AG09319 (cell line): ENCODE data around the gene BLM.
A peak's percentile ranks its signal among the peaks of the same experiment; 100 is the strongest.
"Not testable (repeated sequence)": the region's sequence is repeated elsewhere in the genome, so short reads cannot be mapped to it uniquely, and the experiment has no call there.

Source experiments
- DNase-seq: peaks from one replicate; pipeline ENCODE4 v3.0.0-alpha.2; 2010; ENCODE audit warnings: low read depth; ENCODE audit errors: extremely low read depth
- TF ChIP-seq, protein P1 (sequence below): IDR thresholded peaks from 2 replicates; pipeline ENCODE4 v1.5.1; 2011; ENCODE audit warnings: low read depth, mild to moderate bottlenecking, inconsistent platforms, low read length, moderate library complexity

BLM gene

DNA sequence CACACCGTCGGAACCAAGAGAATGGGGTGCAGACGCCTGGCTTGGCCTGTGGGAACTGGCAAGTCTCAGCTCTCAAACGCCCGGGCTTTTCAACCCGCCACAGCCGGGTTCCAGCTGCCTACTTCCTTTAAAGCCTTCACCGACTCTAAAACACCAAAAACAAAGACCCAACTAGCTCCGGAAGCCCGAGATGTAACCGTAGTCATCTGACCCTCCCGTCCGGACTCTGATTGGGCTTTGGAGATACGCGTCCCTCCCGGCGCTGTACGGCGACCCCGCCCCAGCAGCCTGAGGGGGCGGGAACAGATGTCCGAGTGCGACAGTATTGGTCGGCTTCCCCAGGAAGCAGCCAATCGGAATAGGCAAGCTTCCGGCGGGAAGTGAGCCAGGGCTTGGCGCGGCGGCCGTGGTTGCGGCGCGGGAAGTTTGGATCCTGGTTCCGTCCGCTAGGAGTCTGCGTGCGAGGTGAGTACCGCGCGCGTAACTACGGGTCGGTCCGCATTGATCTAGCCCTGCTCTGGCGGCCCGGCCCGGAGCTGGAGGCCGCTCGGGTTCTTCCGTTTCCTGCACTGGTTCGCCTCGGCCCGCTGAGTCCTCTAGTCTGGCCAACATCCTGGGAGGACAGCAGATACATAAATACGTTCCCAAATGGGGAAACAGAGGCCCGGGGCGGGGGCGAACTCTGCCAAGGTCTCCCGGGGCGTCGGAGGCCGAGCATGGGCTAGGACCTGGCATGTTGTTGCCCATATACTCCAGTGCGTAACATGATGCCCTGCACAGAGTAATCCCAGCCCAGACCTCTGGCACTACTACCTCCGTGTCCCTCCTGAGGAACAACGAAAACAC is at the start of gene BLM:
BLM (plus strand) TSS at position 371 of the 846 bp plus-strand sequence. CDS start 30,047 bp downstream, outside the sequence.
- TF ChIP-seq, protein P1, sequence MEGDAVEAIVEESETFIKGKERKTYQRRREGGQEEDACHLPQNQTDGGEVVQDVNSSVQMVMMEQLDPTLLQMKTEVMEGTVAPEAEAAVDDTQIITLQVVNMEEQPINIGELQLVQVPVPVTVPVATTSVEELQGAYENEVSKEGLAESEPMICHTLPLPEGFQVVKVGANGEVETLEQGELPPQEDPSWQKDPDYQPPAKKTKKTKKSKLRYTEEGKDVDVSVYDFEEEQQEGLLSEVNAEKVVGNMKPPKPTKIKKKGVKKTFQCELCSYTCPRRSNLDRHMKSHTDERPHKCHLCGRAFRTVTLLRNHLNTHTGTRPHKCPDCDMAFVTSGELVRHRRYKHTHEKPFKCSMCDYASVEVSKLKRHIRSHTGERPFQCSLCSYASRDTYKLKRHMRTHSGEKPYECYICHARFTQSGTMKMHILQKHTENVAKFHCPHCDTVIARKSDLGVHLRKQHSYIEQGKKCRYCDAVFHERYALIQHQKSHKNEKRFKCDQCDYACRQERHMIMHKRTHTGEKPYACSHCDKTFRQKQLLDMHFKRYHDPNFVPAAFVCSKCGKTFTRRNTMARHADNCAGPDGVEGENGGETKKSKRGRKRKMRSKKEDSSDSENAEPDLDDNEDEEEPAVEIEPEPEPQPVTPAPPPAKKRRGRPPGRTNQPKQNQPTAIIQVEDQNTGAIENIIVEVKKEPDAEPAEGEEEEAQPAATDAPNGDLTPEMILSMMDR: peak; percentile 11
- peak; percentile 91 for DNase-seq

DNA sequence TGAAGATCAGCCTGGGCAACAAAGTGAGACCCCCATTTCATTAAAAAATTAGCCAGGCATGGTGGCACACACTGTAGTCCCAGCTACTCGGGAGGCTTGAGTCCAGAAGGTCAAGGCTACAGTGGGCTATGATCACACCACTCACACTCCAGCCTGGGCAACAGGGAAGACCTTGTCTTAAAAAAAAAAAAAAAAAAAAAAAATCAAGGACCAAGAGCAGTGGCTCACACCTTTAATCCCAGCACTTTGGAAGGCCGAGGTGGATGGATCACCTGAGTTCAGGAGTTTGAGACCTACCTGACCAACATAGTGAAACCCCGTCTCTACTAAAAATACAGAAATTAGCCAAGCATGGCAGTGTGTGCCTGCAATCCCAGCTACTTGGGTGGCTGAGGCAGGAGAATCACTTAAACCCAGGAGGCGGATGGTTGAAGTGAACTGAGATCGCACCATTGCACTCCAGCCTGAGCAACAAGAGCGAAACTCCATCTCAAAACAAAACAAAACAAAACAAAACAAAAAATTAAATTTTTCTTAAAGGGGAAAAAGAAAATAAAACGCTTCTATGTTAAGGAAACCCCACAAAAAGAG is 49.3 kb upstream of the BLM start:
- DNase-seq: not testable (repeated sequence)

- not testable (repeated sequence) for DNase-seq
These were observed 46.5 kb upstream of the BLM start for GRCh38 chr15:90670631-90671030.

- TF ChIP-seq, protein P1: no peak
- DNase-seq: no peak
These were observed 45.9 kb upstream of the BLM start for GRCh38 chr15:90671216-90671615.

DNA sequence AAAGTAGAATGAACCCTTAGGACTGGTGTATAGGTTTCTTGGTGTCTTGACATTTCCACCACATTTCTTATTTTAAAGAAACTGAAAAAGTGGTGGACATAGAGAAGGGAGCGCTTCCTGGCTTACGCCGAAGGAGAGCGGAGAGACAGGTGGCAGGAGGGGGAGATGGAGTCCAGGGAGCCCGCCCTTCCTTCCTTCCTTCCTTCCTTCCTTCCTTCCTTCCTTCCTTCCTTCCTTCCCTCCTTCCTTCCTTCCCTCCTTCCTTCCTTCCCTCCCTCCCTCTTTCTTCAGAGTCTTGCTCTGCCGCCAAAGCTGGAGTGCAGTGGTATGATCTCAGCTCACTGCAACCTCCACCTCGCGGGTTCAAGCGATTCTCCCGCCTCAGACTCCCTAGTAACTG is 43.8 kb upstream of the BLM start:
- DNase-seq: not testable (repeated sequence)

- DNase-seq: no peak
- TF ChIP-seq, protein P1: no peak
These were observed 42.7 kb upstream of the BLM start for GRCh38 chr15:90674476-90674875.

DNA sequence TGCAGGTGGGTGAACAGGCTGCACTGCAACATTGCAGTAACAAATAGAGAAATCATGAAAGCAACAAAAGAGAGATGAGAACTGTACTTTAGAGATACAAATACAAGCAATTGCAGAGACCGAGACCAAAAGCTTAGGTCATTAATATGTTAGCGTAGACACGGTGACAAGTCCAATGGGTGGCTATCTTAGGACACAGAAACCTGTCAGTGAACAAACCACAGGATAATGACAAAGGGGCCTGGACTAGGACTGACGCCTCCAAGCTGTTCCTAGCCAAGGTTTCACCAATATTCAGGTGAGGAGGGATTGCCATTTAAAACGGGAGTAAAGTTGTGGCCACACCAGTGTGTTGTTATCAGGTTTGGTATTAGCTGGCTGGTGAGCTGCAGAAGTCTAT is 41.7 kb upstream of the BLM start:
- TF ChIP-seq, protein P1: no peak
- DNase-seq: no peak

DNA sequence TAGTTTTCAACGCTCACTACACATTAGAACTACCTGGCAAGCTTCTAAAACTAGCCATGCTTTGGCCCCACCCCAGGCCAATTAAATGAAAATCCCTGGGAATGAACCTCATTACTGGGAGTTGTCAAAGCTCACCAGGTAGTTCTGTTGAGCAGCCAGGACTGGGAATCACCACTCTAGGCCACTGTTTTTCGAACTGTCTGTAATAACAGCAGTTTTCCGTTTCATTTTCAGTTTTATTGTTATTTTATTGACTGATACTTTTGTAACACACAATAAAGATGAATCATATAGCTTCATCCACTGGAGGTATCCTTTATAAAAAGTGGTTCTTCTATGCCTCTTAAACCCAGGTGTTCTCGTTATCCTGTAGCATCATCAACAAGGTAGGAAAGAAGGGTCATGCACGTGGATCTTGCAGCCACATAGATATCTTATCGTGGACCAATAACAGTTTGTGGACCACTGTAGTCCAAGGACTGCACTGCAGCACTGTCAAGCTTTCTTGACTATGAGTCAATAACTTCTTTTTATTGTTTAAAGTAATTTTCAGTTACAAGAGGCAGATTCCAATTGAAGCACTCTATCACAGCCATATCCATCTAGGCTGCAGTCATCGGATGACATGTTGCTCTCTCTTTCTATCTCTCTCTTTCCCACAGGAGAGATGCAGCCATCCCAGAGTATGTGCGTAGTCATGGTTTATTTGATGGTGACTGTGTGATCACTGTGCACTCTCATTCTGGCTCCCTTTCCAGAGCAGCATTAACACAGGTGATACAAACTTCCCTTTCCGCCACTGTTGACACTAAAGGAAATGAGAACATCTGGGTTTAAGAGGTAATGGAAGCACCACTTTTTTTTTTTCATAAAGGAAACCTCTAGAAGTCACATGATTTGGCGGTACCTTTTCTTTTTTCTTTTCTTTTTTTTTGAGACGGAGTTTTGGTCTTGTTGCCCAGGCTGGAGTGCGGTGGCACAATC is 39.0 kb upstream of the BLM start:
- TF ChIP-seq, protein P1: no peak
- DNase-seq: no peak
